ENCODE results near the gene BUD13.

DNA sequence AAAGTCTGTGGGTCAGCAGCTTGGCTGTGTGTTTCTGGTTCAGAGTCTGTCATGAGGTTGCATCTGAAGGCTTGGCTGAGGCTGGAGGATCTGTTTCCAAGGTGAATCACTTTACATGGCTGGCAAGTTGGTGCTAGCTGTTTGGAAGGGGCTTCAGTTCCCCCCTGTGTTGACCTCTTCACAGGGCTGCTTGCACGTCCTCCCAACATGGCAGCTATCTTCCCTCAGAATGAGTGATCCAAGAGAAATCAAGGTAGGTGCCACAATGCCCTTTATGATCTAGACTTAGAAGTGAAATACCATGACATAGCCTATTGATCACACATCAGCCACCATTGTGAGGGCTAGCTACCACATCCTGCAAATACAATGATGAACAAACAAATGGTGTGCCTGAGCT is 40.4 kb upstream of the BUD13 start:
- TF ChIP-seq, protein P1, sequence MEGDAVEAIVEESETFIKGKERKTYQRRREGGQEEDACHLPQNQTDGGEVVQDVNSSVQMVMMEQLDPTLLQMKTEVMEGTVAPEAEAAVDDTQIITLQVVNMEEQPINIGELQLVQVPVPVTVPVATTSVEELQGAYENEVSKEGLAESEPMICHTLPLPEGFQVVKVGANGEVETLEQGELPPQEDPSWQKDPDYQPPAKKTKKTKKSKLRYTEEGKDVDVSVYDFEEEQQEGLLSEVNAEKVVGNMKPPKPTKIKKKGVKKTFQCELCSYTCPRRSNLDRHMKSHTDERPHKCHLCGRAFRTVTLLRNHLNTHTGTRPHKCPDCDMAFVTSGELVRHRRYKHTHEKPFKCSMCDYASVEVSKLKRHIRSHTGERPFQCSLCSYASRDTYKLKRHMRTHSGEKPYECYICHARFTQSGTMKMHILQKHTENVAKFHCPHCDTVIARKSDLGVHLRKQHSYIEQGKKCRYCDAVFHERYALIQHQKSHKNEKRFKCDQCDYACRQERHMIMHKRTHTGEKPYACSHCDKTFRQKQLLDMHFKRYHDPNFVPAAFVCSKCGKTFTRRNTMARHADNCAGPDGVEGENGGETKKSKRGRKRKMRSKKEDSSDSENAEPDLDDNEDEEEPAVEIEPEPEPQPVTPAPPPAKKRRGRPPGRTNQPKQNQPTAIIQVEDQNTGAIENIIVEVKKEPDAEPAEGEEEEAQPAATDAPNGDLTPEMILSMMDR (IDR thresholded peaks at IDR 0.05; ENCODE audit: low read length): no peak
- TF ChIP-seq EZH2 (IDR thresholded peaks at IDR 0.05; ENCODE audit: borderline replicate concordance, low read length): no peak

All from OCI-LY1 (cell line).